SHP77 treated with DMSO at 0.1 percent for 48 hours (cell line): ENCODE results near the gene HDAC10.
A peak's percentile ranks its signal among the peaks of the same experiment; 100 is the strongest.

Experiments
- DNase-seq: peaks from one replicate; lab custom pipeline; 2025; lab: John Stamatoyannopoulos, UW

HDAC10 gene

DNA sequence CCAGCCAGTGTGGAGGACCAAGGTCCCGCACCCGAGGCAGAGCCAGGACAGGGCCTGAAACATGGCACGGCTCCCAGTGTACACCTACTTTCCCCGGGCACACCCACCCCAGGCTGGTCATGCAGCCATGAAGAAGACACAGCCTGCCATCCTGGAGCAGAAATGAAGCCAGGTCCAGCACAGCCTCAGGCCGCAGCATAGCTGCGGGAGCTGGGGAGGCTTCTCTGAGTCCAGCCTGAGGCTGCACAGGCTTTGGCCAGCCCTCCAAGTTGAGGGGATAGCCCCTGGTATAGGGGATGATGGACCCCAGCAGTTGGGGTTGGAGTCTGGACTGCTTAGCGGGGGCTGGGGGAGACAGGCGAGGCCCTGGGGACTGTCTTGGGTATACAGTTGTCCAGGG, 2.9 kb upstream of the HDAC10 start:
- DNase-seq: no peak

DNA sequence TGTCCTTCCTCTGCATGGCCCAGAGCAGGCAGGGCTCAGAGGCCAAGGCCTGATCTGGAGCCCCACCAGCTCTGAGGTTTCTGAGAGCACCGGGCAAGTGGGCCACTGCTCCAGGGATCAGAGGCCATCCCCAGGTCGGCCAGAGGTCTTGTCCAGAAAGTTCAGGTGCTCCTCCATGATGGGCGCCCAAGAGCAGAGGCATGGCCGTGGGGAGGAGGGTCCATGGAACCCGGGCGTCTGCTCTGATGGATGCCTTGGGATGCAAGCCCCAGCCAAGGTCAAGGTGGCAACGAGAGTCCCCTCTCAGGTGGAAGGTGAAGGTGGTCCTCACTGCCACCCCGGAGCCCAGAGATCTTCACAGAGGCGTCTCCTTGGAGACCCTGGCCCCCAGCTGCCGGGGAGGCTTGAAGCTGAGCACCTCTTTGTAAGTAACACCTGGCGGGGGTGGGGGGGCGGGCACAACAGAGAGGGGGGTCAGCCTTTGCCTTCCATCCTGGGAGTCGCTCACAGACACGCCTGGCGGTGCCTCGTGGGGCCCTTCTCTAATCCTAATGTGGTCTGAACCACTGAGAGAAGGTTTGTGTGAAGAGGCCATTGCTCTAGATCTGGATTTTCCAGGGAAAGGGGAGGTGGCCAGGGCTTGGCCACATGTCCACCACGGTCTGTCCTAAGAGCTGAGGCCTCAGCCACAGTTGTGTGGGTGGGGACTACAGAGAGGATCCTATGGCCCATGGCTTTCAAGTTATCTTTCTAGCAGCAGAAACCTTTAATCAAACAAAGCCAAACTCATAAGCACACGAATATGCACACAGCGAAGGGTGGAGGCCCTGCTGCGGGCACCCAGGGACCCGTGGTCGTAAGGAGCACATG, 2.2 kb upstream of the HDAC10 start:
- DNase-seq: no peak

DNA sequence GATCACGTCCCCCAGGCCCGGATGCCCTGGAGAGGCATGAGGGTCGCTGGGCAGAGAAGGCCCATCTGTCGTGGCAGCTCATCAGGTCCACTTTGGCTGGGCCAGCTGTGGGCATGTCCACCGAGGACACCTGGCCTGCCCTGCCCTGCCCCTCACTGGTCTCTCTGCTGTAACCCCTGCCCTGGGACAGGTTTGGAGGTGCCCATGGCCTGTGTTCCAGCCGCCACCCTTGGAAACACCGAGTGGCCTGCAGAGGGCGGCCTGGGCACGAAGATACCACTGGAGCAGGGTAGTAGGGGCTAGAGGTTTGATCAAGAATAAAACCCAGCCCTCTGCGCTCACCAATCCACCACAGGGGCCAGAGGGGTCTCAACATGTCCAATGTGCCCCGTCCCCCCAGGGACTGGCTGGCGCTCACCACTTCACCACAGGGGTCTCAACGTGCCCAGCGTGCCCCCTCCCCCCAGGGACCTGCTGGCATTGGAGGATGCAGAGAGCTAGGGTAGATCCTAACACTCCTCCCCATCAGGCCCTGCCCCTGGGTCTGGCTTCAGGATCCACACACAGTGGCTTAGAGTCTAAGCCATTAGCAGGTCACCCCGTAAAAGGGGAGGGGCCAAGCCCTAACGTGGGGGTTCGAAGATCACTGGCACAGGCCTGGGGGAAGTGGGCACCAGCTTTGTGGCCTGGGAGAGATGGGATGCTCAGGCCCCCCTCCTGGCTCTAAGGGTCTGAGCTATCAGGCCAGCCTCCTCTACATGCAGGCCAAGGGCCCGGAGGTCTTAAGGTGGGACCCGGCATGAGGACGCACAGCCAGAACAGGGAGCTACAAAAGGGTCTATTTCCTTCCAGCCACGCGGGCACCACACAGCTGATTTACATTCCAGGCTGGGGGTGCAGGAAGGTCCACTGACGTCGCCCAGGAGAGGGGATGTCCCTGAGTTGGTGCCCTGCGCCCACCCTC, 1.3 kb upstream of the HDAC10 start:
- peak; percentile 45 for DNase-seq

DNA sequence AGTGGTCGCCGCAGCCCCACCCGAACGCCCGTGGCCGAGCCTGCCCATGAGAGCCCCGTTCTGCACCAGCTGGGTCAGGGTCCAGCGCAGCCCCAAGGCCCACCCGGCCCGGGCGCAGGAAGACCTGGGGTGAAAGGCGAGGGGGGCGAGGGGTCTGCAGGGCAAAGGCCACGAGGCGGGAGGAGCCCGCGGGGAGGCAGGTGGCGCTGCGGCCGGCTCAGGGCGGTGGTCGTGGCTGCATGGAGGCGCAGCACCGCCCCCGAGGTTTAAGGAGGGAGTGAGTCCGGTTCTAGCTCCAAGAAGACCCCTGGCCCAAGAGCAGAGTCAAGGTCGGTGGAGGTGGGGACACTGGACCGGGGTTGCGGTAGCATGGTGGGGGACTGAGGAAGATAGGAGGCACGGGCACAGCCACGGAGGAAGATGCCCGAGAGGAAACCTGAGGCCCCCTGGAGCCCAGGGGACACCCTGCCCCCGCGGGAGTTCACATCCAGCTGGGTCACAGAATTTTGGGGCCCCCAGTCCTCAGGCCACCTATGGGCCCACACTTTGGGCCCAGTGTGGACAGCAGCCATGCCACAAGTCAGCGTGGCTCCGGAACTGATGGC, 514 bp upstream of the HDAC10 start:
- no peak for DNase-seq

DNA sequence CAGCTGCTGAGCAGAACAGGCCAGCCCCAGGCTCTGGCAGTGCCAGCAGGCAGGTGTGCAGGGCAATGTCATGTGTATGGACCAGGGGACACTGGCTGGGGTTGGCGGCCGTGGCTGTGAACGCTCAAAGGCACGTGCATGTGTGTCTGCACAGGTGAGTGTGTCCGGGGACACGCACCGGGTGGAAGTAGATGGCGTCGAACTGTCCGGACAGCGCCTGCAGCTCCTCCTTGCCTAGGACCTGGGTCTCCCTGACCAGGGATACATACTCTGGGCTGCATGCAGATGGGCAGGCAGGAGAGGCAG, 863 bp downstream of the HDAC10 start:
- no peak for DNase-seq

DNA sequence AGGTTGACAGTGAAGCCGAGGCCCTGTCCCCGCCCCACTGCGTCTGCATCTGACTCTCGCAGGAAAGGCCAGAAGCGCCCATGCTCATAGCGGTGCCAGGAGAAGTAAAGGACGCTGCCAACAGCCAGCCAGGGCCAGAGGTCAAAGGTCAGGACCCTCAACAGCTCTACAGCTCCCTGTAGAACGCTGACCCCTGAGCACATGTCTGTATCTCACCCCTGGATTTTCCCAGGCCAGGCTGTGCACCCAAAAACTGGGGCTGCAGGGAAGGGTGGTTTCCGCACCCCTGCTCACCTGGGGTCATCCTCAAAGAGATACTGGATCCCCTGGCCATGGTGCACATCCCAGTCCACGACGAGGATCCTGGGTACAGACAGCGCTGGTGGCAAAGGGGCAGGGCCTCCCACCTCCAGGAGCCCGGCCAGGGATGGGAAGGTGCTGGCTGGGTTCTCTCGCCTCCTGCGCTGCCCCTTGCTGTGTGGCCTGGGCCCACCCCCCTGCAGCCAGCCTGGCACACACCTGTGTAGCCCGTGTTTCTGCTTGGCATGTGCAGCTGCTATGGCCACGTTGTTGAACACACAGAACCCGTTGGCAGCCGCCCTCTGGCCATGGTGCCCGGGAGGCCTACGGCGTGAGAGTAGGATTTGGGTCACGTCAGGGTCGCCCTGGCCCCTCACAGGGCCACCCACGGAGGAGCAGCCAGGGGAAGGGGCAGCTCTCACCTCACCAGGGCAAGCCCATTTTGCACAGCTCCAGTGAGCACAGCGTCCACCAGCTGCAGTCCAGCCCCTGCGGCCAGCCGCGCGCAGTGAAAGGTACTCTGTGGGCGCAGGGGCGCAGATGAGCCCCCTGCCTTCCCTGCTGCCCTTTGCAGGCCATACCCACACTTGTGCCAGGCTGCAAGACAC, 1.5 kb downstream of the HDAC10 start:
- DNase-seq: no peak

DNA sequence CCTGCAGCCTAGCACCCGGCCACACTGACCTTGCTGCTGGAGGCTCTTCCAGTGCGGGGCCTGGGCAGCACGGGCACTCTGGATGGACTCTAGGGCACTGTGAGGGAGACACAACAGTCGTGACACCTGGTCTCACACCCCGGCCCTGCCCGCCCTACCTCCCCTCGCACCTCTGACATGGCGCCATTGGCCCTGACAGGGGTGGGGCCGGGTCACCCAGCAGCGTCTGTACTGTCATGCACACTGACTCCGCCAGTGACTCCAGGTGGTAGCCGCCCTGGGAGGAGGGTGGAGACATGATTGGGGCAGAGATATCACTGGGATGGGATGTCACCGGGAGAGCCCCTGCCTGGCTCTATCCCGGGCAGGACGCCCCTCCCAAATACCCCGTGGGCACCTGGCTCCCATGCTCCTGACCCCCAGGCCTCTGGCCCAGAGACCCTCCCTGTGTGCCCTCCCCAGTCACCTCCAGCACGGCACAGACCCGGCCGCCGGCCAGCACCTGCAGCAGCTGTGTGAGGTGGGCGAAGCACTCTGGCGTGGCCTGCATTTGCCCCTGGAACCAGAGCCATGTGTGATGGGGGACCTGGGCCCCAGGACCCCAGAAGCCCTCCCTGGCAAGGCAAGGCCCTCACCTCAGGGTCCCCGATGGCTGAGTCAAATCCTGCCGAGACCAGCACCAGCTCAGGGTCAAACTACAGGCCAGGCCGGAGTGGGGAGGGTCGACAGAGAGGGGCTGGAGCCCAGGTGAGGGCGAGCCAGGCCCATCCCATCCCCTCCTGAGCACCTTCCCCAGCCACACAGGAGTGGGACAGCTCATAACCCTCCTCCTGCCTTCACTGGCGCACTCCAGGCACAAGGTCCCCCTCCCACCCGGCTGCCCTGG, 2.6 kb downstream of the HDAC10 start:
- no peak for DNase-seq

DNA sequence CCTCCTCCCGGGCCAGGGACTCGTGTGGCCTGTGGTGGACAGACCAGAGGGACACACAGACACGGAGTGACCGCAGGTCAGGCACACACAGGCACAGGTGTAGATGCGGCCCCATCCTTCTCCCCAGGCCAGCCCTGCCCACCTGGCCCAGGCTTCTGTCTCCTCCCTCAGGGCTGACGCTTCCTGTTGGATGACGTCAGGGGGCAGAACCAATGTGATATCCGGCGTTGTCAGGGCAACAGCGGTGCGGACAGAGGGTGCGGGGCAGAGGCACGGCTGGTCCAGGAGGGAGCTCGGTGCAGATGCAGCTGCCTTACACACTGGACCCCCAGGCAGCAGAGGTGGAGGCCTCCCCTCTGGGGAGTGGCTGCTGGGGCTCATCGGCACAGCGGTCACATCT, 3.3 kb downstream of the HDAC10 start:
- peak; percentile 73 for DNase-seq

DNA sequence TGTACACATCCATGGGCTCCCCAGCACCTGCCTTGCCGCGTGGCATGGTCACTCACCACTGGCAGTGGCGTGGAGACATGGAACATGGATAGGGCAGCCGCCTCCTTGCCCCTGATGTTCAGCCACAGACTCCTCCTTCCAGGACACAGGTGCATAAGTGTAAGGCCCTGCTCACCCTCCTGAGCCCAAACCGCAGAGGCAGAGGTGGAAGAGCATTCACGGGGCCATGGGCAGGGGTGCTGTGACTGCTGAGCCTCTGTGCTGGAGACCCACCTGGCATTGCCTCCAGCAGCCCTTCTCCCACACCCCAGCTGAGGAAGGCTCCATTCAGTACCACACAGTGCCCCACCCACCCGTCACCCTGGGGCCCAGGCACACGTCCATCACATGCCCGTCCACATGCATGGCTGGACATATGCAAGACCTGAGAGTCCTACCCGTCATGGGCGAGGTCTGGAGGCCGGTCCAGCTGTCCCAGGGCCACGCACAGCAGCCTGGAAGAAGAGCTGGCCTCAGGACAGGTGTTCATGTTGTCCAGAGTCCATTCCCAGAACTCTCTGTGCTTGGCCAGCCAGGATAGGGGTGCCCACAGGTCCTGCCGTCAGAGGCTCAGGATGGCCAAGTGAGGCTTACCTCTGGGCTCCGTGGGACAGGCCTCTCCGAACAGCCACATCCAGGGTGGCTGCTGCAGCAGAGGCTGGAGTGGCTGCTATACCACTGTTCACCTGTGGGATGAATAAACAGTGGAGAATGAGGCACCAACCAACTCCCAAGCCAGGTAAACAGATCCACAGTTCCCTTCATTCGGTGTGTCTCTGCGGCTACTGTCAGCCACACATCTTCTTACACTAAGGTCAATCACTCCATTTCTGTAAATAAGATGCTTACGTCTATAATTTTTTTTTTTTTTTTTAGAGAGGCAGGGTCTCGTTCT, 4.6 kb downstream of the HDAC10 start:
- DNase-seq: no peak

DNA sequence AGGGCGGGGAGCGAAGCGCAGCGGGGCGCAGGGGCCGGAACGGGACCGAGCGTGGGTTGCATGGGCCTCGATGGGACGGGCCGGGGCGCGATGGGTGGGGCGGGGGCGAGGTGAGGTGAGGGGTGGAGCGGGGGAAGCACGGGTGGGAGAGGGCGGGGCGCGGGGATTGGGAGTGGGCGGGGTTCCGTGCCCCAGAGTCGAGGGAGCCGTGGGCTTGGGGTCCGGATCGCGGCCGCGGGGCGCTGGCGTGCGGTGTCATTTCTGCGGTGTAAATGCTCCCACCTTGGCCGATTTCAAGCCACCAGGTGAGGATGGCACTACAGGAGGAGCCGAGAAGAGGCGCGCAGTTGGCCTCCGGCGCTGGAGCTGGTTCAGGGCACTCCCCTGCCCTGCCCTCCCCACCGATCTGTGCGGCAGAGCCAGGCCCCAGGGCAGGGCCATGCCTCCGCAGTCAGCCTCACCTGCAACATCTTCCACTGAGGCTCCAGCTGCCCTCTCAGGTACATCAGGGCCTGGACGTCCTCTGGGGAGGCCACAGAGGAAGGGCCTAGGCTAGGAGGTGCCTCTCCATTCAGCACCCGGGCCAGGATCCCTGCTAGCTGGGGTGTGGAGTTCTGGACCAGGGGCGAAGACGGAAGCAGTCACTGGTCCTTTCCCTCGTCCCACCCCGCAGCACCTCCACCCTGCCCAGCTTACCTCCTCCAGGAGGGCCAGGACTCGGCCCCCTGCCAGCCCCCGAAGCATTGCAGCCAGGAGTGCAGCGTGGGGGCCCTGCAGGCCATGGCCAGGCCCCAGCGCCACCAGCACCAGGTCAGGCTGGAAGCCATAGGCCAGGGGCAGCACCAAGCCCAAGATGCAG, 5.6 kb downstream of the HDAC10 start:
- DNase-seq: peak; percentile 54

DNA sequence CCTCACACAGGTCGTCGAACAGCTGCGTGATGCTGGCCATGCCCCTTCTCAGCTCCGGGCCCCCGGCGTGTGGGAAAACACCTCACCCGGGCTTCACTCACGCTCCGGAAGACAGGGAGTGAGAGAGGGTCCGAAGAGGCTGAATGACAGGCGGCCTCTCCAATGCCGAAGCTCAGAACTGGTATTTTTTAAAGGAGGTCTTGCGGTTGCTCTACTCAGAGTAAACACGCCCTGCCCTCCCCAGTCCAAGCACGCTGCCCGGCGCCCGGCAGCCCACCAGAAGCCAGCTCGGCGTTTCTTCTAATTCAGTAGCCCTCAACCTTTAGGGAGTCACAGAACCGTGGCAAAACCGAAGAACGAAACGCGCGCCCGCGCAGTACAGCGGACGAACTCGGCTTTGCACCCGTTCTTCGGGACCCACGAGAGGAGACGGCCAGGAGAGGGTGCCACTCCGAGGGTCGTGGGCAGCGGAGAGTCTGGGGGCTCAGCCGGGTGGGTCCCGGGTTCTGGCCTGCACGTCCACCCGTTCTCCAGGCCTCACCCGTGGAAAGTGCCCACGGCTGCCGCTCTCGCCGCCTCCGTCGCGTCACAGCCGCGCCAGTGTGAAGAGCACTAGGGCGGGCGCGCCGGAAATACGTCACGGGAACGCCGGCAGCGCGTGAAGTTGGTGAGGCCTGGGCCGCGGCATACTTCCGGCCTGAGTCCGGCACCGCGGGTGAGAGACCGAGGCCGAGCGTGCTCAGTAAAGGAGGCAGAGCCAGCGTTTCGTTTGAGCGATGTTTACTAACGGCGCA, 6.4 kb downstream of the HDAC10 start, which contains the start of gene TUBGCP6:
Gene TUBGCP6, minus strand, starts transcription at position 604 of the 794 bp plus-strand sequence. Its CDS starts 564 bp downstream, at position 40.
- peak; percentile 79 for DNase-seq

DNA sequence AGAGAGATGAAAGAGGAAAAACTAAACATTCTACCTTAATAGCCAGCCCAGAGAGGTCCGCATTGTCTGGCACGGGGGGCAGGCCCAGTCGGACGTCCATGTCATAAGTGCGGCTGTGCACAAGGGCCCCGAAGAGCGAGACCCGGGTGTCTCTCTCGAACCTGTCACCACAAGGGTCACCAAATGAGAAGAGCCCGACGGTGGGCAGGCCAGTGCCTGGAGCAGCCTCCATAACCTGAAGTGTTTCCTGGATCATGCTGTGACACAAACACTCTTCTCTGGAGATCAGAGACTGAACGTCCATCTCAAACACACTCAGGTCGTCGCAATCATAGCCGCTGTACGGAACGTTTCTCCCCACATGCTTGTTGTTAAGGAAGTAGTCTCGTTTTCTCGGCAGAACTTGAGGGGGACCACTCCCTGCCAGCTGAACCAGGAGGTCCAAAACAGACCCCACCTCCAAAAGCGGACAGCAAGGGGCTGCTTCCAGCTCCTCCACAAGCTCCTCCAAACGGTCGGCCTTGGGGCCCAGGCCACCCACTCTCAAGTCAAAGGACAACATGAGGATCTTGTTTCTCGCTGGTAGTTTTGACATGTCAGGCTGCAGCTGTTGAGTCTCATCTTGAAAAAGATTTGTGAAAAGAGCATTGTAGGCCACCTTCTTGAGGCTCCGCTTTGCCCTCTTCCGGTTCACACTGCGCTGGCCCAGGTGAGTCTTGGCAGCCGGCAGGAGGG, 7.2 kb downstream of the HDAC10 start:
- DNase-seq: no peak

DNA sequence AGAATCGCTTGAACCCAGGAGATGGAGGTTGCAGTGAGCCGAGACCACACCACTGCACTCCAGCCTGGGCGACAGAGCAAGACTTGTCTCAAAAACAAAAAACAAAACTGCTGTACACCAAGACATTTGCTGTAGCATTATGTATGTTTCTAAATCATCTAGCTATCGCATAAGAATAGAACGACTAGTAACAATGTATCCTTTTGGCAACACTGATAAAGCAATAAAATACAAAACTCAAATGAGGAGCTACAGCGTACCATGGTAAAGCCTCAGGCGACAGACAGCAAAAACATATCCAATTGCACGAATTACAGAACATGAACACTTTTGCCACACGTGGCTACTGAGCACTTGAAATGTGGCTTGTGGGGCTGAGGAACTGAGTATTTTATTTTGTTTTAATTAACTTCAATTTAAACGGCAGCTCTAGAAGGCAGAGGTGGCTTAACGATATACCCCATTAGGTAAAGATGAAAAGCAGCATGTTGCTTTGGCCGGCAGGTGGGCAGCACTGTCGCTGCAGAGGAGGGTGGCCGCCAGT, 8.6 kb downstream of the HDAC10 start:
- no peak for DNase-seq

DNA sequence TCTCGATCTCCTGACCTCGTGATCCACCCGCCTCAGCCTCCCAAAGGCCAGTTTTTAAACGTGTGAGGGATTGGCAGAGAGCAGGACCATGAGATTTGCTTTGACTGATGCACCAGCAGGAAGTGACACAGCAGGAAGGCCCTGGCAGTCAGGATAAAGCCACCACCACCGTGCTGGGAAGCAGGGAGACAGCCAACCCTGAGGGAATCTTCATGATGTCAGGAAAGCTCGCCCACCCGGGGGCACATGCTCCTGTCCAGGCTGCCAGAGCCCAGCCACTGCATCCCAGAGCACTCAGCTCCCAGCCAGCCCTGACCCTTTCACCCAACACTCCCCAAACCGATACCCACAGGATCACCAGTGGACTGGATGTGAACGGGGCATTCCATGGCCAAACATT, 12.3 kb downstream of the HDAC10 start:
- DNase-seq: no peak

DNA sequence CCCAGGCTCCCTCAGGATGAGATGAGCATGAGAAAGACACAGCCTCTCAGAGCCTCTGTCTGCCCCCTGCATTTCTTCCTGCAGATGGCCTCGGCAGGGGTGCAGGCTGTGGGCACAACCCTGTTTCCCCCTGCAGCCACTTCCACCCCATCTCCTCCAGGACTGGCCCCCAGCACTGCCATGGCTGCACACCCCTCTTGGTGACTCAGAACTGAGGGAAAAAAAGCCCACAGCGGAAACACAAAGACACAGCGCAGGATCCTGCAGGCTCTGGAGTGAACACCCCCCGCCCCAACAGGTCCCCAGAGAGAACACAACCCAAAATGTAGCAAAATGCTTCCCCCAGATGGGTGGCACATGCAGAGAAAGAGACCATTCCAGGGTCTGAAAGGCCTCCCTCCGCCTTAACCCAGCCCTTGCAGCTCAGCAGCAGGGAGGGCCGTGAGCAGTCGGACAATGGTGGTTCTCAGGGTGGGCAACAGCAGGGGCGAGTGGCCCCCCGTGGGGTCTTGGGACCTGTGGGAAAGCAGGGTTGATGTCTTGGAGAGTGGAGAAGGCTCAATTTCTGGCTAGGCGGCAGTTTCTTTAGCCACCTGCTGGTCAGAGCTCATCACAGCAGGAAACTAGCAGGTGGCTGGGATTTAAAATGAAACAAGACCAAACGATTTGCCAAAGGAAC, 14.2 kb downstream of the HDAC10 start:
- DNase-seq: no peak

DNA sequence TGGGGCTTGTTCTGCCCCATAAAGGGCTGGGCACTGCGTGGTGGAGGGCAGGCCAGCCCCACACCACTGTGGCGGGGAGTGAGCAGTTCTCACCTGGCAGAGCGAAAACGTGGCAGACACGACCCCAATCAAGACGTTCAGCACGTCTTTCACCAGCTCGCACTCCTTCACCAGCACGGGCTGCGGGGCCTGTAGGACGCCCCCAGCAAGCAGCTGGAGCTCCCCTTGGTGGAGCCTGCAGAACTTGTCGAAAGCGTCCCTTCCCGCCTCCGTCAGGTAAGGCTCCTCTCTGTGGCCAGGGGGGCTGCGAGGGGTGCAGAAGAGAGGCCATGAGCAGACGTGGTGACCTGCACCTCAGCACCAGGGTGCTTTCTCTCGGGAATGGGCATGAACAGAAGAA, 17.8 kb downstream of the HDAC10 start:
- no peak for DNase-seq
